GM12878 (cell line): ENCODE data around the gene H2BK1. TPM values are rescaled to one million over a fixed set of nuclear protein-coding genes. Genes with fewer than 3 reads are reported as not detected.

Experiments
- CHD4 ChIP-seq: fragments of 200-600 bp; sonication (generic); IDR thresholded peaks from 2 replicates; pipeline ENCODE4 v1.6.1; 2016; ENCODE audit warnings: mild to moderate bottlenecking
- ESRRA ChIP-seq: IDR thresholded peaks from 2 replicates; pipeline ENCODE4 v1.6.1; 2012; ENCODE audit warnings: mild to moderate bottlenecking, low read length, improper control_type of control experiment
- IKZF2 ChIP-seq, 2 experiments: fragments of 450-650 bp; IDR thresholded peaks; 2 replicates each; pipeline ENCODE4 v1.6.1; 2017; ENCODE audit warnings: mild to moderate bottlenecking in 2 of 2, moderate library complexity in 2 of 2
- IRF4 ChIP-seq: IDR thresholded peaks from 2 replicates; pipeline ENCODE4 v1.6.1; 2011; ENCODE audit warnings: low read depth, low read length
- KDM1A ChIP-seq: fragments of 200-600 bp; sonication (generic); IDR thresholded peaks from 2 replicates; pipeline ENCODE4 v1.6.1; 2016; ENCODE audit warnings: borderline replicate concordance
- NR2C2 ChIP-seq: IDR thresholded peaks from 2 replicates; pipeline ENCODE4 v1.6.1; 2011; ENCODE audit warnings: borderline replicate concordance, low read depth; ENCODE audit not compliant: control insufficient read depth, insufficient read length
- RUNX3 ChIP-seq: IDR thresholded peaks from 2 replicates; pipeline ENCODE4 v1.6.1; 2012; ENCODE audit warnings: low read length, inconsistent platforms
- SMAD1 ChIP-seq: fragments of 450-650 bp; IDR thresholded peaks from 2 replicates; pipeline ENCODE4 v1.6.1; 2018; ENCODE audit warnings: mild to moderate bottlenecking, low read depth; ENCODE audit not compliant: partially characterized antibody
- SUZ12 ChIP-seq: fragments of 200-600 bp; sonication (generic); IDR thresholded peaks from one replicate; pipeline ENCODE4 v1.6.1; 2018; ENCODE audit warnings: antibody characterized with exemption, mild to moderate bottlenecking; ENCODE audit not compliant: unreplicated experiment
- ZSCAN29 ChIP-seq: fragments of 450-650 bp; IDR thresholded peaks from 2 replicates; pipeline ENCODE4 v1.6.1; 2017; ENCODE audit warnings: mild to moderate bottlenecking, moderate library complexity
- polyA plus RNA-seq, 11 experiments: library from polyadenylated mRNA; depleted of rRNA in 4 of 11; unstranded in 6 of 11; stranded (reverse) in 5 of 11; fragments of >200 nt; fragmentation: Nextera tagmentation in 4 of 11; fragmentation: Illumina TruSeq in 1 of 11; extraction: Ambion mirVana in 4 of 11; extraction: Trizol in 1 of 11; gene quantifications; 1 replicate in 1 of 11; 2 replicates in 10 of 11; pipeline versions ENCODE4 v1.2.1 to v1.2.3, GENCODE V29; 2011 to 2016; ENCODE audit warnings: inconsistent platforms in 2 of 11, missing spikeins in 2 of 11, low read depth in 1 of 11
- total RNA-seq, 4 experiments: library from RNA; depleted of rRNA in 3 of 4; stranded (reverse); fragments of >200 nt in 3 of 4; fragmentation: Illumina TruSeq in 1 of 4; extraction: Trizol in 1 of 4; gene quantifications; 2 replicates each; pipeline versions ENCODE4 v1.2.1 to v1.2.3, GENCODE V29; 2013 to 2021
- TF ChIP-seq, protein P1 (sequence below): fragments of 450-650 bp; IDR thresholded peaks from 2 replicates; pipeline ENCODE4 v1.6.1; 2017; ENCODE audit warnings: antibody characterized with exemption, mild to moderate bottlenecking, moderate library complexity
- TF ChIP-seq, protein P2 (sequence below): IDR thresholded peaks from 2 replicates; pipeline ENCODE4 v1.6.1; 2011; ENCODE audit warnings: low read depth, low read length, improper control_type of control experiment, borderline replicate concordance

Gene H2BK1
- total and polyA plus RNA-seq, 10 of the 15 experiments (the other 5 are each of a cell fraction or from before 2014, with no cell fraction given) = 0.54 TPM; not detected in 9

DNA sequence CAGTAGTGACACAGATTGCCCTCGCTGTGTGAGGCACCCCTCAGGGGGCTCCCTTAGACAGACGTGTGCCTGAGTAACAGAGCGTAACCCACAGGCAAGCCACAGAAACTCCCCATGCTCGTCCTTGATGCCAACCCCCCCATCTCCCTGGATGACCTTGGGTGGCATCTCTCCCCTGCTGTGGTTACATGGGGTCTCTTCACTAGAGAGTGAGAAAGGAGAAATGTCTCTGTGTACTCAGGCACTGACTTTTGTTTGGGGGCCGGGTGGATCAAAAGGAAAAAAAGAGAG is 22.1 kb downstream of the H2BK1 start (continued):
- TF ChIP-seq NR2C2 (no peak), CHD4 (no peak), RUNX3 (peak; percentile 16; the same call in 1 of the 2 replicates), ZSCAN29 (no peak), SUZ12 (no peak), KDM1A (no peak), IRF4 (no peak), SMAD1 (no peak), ESRRA (no peak), IKZF2 (IDR thresholded peaks at IDR 0.05) (no peak)
- TF ChIP-seq, protein P1, sequence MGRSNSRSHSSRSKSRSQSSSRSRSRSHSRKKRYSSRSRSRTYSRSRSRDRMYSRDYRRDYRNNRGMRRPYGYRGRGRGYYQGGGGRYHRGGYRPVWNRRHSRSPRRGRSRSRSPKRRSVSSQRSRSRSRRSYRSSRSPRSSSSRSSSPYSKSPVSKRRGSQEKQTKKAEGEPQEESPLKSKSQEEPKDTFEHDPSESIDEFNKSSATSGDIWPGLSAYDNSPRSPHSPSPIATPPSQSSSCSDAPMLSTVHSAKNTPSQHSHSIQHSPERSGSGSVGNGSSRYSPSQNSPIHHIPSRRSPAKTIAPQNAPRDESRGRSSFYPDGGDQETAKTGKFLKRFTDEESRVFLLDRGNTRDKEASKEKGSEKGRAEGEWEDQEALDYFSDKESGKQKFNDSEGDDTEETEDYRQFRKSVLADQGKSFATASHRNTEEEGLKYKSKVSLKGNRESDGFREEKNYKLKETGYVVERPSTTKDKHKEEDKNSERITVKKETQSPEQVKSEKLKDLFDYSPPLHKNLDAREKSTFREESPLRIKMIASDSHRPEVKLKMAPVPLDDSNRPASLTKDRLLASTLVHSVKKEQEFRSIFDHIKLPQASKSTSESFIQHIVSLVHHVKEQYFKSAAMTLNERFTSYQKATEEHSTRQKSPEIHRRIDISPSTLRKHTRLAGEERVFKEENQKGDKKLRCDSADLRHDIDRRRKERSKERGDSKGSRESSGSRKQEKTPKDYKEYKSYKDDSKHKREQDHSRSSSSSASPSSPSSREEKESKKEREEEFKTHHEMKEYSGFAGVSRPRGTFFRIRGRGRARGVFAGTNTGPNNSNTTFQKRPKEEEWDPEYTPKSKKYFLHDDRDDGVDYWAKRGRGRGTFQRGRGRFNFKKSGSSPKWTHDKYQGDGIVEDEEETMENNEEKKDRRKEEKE = no peak
- TF ChIP-seq, protein P2, sequence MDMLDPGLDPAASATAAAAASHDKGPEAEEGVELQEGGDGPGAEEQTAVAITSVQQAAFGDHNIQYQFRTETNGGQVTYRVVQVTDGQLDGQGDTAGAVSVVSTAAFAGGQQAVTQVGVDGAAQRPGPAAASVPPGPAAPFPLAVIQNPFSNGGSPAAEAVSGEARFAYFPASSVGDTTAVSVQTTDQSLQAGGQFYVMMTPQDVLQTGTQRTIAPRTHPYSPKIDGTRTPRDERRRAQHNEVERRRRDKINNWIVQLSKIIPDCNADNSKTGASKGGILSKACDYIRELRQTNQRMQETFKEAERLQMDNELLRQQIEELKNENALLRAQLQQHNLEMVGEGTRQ = no peak
